ENCODE results near the gene ATXN3.

- TF ChIP-seq CTCF (IDR thresholded peaks at IDR 0.05; ENCODE audit: low read depth, low read length, poor library complexity, severe bottlenecking) (no peak), EZH2phosphoT487 (IDR thresholded peaks at IDR 0.05; ENCODE audit: borderline replicate concordance, low read length) (no peak)
These were observed 66.5 kb downstream of the ATXN3 start, which contains the start of gene TRIP11 for GRCh38 chr14:92039719-92040430.

Data from DOHH2 (cell line).